GM19438 (cell line): ENCODE data around the gene CCL19.
A peak's percentile ranks its signal among the peaks of the same experiment; 100 is the strongest.

Source experiments
- ATAC-seq: cut with Tn5 transposase; IDR thresholded peaks from one replicate; pipeline ENCODE4 v1.9.1; 2021; ENCODE audit warnings: low read depth; ENCODE audit not compliant: unreplicated experiment

CCL19 gene

DNA sequence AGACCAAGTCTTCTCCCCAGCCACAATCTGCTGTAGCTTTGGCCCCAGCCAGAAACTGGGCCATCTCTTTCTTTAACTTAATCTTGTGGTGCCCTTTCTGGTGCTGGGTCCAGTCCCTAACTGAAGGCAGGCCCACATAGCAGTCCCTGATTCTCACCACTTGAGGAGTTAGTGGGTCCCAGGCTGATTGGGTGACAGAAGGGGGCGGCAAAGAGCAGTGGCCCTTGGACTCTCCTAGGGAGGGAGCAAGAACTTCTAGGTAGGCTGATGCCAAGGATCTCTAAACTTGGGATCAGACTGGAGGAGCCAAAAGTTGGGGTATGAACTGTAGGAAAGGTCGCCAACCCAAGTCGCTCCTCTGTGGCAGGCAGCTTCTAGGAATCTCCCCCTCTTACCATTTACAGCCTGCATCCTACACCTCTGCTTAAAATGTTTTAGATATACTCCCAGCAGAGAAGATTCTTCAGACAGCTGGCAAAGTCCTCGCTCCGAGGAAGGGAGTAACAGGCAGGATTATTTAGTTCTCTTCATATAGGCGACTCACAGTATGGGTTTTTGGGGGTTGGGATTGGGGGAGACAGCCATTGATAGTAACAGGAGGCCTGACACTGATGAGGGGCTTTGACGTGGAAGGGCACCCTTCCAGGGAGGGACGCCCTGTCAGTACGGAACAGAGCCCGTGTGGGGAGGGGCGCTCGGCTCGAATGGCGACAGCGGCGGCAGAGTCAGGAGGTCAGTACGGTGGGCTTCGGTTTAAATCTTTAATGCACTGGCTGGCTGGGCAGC, 26.6 kb downstream of the CCL19 start:
- ATAC-seq = no peak

DNA sequence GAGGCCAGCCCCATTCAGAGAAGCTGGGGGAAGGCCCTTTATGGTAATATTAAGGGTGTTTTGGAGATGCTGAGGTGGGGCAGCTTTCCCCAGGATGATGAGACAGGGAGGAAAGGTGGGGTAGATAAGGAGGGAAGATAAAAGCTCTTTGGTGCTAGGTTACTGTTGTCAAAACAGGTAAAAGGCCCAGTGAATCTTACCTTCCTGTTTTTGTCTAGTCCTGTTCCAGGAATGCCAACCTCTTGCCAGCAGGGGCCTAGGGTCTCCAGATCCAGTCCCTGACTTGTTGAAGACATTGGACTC, 27.8 kb downstream of the CCL19 start:
- ATAC-seq = no peak

DNA sequence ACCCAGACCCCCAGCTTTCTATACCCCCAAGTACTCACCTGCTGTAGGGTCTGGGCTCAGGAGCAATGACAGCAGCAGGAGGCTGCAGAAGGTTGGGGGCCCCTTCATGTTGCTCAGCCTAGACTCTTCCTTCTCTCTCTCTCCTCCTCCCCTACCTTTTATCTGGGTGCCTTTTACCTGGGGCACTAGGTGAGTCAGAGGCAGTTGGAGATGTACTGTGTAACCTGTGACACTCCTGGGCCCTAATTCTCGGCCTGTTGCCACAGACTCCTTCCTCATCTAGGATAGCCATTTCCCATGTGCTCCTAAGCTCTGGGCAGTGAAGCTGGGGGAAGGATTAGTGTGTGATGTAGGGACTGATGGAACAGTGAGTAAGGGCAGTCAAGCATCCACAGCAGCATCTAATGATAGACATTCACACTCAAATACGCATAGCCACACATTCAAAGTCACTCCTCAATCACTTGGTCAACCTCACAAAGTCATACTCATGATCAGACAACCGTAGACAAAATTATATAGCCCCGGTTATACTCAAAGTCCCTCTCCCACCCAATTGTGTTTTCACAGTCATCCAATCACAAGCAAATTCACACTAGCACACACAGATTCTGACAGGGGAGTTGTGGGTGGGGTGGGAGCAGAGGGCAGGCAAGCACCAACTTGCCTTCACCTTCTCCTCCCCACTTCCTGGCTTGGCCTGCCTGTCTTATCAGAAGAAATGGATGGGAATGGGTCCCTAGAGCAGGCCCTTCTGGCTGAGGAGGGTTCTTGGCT, 28.4 kb downstream of the CCL19 start, which contains the start of gene CCL27:
TSS of gene CCL27 (minus strand) at position 132 of the 777 bp plus-strand sequence. CDS start at position 108, 24 bp downstream.
- no peak for ATAC-seq

DNA sequence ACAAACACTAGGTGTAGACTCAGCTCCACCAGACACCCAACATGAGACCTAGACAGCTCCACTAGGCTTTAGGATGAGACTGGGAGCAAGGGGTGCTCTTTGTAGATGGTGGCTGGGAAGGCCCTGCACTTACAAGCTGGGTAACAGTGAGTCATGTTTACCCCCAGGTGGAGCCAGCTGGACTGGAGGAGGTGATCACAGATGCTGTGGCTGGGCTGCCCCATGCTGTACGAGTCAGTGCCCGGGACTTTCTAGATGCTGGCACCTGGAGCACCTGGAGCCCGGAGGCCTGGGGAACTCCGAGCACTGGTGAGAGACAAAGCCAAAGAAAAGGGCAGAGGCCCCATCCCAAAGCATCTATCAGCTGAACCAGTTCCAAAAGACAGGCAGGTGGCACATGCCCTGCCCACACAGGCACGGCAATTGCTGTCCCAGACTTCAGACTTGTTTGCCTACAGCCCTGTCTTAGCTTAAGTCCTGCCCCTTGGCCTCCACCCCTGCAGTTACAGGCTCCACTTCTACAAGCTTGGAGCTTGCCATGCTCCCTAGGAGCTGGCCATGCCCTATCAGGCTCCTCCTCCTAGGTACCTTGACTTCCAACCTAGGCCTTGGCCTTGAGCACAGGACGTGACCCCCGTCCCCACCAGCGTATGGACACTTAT, 31.4 kb downstream of the CCL19 start:
- ATAC-seq = no peak

DNA sequence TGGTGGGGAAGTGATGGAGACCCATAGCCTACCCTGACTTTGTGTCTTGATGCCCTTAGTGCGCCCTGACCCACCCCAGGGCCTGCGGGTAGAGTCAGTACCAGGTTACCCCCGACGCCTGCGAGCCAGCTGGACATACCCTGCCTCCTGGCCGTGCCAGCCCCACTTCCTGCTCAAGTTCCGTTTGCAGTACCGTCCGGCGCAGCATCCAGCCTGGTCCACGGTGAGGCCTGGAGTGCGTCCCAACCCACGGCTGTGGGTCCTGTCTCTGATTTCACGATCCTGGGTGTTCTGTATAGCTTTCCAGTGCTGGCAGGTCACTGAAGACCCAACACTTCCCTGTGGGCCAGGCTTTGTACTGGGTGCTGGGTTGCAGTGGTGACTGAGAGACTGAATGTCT, 32.6 kb downstream of the CCL19 start:
- no peak for ATAC-seq

DNA sequence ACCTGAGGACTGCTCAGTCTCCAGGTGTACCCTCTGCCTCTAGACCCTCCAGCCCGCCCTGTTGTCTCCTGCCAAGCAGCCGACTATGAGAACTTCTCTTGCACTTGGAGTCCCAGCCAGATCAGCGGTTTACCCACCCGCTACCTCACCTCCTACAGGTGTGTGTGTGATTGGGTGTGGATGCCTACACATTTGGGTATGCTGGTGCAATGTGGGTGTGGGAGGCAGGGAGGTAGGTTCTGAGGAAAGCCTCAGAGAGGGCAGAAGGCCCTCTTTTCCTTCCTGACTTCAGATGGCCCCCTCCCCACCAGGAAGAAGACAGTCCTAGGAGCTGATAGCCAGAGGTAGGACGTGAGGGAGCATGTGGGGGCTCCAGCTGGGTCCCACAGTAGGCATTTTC, 34.1 kb downstream of the CCL19 start:
- no peak for ATAC-seq

DNA sequence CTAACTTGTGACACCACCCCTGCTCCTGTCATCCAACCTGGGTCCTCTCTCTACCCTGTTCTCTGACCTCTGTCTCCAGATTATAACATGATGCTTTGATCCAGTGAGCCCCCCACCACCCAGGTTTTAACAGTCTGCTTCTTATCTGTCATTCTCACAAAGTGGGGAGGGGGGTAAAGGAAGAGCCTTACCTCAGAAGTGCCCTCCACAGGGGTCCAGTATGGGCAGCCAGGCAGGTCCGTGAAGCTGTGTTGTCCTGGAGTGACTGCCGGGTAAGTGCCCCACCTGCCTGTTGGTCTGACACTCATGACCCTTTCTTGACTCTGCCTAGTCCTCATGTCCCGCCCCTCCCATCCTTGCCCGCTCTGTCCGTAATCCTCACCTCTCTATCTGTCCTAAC, 35.7 kb downstream of the CCL19 start:
- no peak for ATAC-seq

DNA sequence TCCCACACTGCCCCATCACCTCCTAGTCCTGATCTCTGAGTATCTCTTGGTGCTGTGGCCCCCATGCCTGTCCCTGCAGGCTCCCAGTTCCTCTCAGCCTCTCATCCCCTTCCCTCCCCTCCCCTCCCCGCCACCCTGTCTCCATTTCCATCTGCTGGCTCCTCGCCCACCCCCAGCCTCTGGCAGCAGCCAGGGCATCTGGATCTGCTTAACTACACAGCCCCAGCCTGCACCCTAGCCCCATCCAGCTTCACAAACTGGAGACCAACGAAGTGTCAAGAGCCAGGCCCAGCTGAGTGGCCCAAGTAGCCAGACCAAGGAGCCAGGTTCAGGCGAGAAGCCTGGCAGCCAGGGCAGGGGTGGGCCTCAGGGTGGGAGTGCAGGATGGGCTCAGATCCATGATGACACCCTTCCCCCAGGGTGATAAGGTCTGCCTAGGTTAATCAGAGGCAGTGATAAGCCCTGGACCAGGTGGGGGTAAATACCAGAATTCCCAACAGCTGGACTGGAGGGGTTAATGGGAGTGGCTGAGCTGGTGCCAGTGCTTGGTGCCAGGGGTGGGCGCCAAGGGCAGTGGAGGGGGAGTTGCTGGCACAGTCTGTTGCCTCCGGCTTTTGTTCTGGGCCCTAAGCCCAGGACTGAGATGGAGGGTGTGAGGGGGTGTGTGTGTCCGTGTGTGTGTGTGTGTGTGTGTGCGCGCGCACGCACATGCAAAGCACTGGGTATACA, 36.6 kb downstream of the CCL19 start:
- no peak for ATAC-seq

DNA sequence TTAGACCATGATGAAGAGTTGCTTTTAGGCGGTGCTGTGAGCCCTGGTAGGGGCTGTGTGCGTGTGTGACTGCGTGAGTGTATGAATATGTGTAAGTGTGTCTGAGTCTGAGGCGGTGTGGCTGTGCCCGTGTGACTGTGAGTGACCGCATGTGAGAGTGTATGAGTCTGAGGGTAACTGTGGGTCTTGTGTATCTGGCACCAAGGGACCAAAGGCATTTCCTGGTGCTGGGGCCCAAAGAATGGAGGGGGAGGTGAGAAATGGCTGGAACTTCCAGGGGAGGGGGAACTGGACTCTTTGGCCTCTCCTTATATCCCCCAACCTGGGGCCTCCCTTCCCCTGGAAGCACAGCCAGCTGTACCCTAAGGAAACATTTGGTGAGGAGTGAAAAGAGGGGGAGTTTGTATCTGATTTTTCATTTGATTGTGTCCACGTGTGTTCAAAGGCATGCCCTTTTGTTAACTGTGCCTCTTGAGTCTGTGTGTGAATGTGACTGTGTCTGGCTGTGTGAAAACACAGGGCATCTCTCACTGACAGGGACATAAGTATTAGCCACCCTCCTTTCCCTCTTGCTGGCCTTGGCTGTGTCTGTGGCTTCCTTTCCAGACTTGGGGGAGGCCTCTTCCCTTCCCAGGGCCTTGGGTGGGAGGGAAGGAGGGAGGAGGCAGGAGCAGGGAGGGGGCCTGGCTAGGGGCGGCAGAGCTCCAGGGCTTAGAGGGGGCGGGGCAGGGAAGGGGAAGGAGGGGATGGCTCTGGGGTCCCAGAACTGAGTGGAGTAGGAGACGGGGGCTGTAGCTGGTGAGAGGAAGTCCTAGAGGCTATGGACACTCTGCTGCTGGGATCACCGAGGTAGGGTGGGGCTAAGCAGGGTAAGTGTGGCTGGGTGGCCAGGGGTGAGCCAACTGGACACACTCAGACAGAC, 37.7 kb downstream of the CCL19 start:
- no peak for ATAC-seq

DNA sequence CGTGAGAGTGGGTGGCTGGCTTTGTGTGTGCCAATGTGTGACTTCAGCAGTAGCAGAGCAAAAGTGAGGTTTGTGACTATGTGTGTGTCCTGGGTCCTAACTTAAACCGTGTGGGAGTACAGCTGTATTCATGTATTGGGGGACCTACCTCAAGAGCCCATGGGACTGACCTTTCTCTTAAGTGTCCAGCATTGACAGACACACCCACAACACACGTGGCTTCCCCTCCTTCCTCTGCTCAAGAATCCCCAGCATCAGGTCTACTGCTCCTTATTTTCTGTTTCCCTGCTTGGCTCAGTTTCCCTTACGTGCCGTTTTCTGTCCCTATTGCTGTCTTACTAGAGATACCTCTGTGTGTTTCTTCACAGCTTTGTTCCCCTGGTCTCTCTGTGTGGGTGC, 38.5 kb downstream of the CCL19 start:
- ATAC-seq = no peak

DNA sequence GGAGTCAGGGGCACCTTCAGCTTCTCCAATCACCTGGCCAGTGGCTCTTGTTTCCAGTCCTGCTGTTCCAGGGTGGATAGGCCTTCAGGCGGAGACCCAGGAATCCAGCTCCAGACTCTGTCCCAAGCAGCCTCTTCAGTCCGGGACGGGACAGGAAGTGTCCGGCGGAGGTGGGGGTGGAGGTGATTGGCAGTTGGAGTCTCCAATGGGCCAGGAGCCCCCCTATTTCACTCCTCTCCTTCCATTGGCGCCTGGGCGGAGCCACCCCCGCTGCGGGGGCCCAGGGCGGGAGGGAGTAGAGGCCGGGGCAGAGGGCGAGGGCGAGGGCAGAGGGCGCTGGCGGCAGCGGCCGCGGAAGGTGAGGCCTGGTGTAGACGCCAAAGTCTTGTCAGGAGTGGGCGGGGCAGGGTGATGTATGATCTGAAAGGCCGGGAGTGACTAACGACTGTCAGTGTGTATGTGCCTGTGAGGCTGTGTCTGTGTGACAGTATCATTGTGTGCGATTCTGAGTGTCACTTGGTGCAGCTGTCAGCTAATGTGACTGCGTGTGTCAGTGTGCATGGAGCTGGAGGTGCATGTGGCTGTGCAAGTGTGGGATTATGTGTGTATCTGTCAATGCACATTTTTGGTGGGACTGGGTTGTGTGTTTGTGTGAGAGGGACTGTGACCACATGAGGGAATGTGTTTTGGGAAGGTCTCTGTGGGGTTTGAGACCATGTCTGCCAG, 39.0 kb downstream of the CCL19 start, which contains the start of gene IL11RA:
TSS of gene IL11RA (plus strand) at position 310 of the 726 bp plus-strand sequence. CDS start 3,033 bp downstream, outside the sequence.
- no peak for ATAC-seq

DNA sequence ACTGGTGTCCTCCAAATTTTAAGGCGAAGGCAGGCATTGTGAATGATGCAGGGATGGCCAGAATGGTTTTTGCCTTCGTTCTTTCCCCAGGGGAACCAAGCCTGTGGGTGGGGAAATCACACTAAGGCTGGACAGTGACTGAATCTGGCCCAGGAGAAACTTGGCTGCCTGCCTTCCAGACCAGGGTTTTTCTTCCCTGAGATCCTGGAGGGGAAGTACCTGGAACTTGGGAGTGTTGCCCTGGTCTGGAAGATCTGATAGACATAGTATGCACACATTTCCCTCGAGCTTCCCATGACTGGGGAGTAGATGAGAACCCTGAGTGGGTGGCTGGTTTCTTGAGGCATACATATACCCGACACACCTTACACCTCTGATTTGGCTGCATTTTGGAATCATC, 39.8 kb downstream of the CCL19 start:
- no peak for ATAC-seq

DNA sequence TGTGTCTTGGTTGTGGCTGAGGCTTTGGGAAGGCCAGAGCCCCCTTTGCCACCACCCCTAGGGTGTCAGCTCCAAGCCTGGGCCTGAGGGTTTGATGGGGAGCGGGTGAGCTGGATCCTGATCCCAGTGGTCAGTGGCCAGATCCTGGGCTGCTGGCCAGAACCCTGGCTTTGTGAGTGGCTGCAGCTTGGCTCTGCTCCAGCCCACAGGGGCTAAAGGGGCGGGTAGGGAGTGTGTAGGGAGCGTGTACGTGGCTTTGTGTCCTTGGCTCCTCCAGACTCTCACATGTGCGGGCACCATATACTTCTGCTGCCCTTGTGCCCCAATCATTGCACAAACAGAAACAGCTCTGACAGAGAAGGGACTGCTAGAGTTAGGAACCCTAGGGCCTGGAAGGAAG, 40.3 kb downstream of the CCL19 start:
- ATAC-seq = no peak

DNA sequence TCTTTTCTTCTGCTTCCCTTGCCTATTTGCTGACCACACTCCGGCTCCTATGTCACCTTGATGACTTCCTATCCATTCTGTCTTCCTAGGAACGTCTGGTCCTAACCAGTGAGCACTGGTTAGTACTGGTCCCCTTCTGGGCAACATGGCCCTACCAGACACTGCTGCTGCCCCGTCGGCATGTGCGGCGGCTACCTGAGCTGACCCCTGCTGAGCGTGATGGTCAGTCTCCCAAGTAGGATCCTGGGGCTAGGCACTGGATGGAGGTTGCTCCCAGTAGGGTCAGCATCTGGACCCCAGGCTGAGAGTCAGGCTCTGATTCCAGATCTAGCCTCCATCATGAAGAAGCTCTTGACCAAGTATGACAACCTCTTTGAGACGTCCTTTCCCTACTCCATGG, 42.4 kb downstream of the CCL19 start:
- ATAC-seq = no peak

DNA sequence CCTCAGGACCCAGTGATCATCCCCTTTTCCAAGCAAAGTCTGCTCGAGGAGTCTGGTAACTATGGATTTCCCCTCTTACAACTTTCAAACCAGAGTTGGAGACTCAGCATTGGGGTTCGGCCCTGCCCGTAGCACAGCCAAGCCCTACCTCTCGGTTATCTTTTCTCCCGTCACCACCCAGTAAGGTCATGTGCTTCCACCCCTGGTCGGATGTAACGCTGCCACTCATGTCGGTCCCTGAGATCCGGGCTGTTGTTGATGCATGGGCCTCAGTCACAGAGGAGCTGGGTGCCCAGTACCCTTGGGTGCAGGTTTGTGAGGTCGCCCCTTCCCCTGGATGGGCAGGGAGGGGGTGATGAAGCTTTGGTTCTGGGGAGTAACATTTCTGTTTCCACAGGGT, 43.4 kb downstream of the CCL19 start:
- no peak for ATAC-seq

DNA sequence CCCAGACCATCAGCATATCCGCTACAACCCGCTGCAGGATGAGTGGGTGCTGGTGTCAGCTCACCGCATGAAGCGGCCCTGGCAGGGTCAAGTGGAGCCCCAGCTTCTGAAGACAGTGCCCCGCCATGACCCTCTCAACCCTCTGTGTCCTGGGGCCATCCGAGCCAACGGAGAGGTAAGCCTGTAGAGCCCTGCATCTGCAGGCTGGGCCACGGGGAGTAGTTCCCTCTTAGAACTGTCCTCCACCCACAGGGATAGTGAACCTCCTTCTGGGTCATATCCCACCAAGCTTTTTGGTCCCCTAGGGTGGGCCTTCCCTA, 44.0 kb downstream of the CCL19 start:
- ATAC-seq = no peak

DNA sequence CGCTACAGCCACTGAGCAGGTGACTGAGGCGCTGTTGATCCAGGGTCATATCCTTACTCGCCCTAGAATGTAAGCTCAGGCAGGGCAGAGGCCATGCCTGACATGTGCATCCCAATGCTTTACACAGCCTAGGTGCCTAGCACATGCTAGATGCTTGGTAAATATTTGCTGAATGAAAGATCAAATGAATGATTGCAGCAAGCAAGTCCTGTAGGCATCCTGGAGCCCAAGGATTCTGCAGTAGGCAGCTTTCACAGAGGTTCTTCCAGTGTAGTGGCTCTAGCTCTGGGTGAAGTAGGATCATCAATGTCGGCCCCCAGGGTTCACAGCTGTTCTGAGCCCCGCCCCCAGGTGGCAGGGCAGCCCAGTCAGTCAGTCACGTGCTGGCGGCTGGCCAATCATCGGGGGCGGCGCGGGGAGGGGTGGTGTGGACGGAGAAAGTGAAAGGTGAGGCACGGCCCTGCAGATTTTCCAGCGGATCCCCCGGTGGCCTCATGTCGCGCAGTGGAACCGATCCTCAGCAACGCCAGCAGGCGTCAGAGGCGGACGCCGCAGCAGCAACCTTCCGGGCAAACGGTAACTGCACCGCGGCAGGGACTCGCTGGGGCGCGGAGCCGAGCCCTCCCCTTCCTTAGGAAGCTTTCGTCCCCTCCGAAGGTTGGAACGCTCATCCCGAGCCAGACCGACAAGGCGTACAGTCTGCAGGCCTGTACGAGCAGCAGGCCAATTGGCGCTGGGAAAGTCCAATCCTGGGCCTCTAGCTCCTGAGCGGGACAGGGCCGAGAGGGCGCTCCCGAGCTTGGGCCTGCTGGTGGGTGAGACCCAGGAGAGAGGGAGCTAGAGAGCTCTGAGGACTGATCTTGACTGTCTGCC, 44.6 kb downstream of the CCL19 start, which contains the start of gene GALT:
TSS of gene GALT (plus strand) at position 465 of the 873 bp plus-strand sequence. CDS start at position 495, 30 bp downstream.
- peak; percentile 68 for ATAC-seq

DNA sequence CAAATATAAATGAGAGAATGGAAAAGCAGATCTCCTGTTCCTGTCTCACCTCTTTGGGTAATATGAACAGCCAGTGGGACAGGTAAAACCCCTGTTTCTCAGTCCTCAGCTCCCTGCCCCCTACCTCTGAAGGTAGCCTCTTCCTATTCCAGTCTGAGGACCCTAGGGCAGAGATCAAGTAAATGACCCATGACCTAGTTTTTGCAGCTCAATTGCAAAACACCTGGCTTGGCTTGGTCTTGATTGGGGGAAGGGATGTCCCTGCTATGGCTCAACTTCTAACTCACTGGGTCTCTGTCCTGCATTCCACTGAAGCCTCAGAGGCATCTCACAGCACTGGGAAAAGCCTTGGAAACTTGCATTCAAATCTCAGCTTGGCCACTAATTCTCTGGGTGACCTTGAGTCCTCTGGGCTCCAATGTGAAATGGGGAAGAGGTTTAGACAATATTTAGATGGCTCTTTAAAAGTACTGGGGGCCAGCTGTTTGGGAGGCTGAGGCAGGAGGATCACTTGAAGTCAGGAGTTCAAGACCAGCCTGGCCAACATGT, 46.2 kb downstream of the CCL19 start:
- ATAC-seq = no peak
